Liver (tissue), 3 donors: ENCODE results near the gene CUBN.

Experiments
- CTCF ChIP-seq: fragments of 150-350 bp; IDR thresholded peaks from 2 replicates; pipeline ENCODE4 v1.5.1; 2017; ENCODE audit warnings: improper control_type of control experiment, low read depth, low read length; ENCODE audit not compliant: missing input control
- EGR1 ChIP-seq, 2 donors: IDR thresholded peaks; 2 replicates each; pipeline ENCODE4 v1.6.1; 2016 to 2018; ENCODE audit warnings: antibody characterized with exemption in 2 of 2, low read depth in 2 of 2
- FOXA2 ChIP-seq: IDR thresholded peaks from 2 replicates; pipeline ENCODE4 v1.6.1; 2016; ENCODE audit warnings: antibody characterized with exemption
- RAD21 ChIP-seq, 2 donors: IDR thresholded peaks; 2 replicates each; pipeline ENCODE4 v1.6.1; 2016; ENCODE audit warnings: antibody characterized with exemption in 2 of 2, mild to moderate bottlenecking in 2 of 2
- SP1 ChIP-seq: IDR thresholded peaks from 2 replicates; pipeline ENCODE4 v1.6.1; 2018; ENCODE audit warnings: antibody characterized with exemption, mild to moderate bottlenecking
- TAF1 ChIP-seq: conservative IDR thresholded peaks from 2 replicates; pipeline ENCODE4 v1.6.1; 2016; ENCODE audit warnings: antibody characterized with exemption, mild to moderate bottlenecking
- YY1 ChIP-seq: IDR thresholded peaks from 2 replicates; pipeline ENCODE4 v1.6.1; 2016; ENCODE audit warnings: antibody characterized with exemption, mild to moderate bottlenecking
- donor health status: healthy.
- donor health status: healthy.

GRCh38 chr10:16809074-16809718, 320.4 kb downstream of the CUBN start:
- TF ChIP-seq RAD21 (IDR thresholded peaks at IDR 0.05) = peak; percentile 56 to 72
- TF ChIP-seq CTCF = peak; percentile 26
- no peak for TF ChIP-seq FOXA2
- no peak for TF ChIP-seq EGR1 (IDR thresholded peaks at IDR 0.05; ENCODE audit: low read depth in 2 of 2)
- TF ChIP-seq SP1 = no peak
- no peak for TF ChIP-seq TAF1
- TF ChIP-seq YY1 = no peak
